Hematopoietic multipotent progenitor cell treated with erythropoietin and hydrocortisone succinate and interleukin-3 and kit ligand, for 4 days (in vitro differentiated cells): Measurements from ENCODE around the gene ISG15.

ENCODE experiments used
- DNase-seq: peaks from one replicate; pipeline ENCODE4 v3.0.0-alpha.2; 2015

Gene ISG15

DNA sequence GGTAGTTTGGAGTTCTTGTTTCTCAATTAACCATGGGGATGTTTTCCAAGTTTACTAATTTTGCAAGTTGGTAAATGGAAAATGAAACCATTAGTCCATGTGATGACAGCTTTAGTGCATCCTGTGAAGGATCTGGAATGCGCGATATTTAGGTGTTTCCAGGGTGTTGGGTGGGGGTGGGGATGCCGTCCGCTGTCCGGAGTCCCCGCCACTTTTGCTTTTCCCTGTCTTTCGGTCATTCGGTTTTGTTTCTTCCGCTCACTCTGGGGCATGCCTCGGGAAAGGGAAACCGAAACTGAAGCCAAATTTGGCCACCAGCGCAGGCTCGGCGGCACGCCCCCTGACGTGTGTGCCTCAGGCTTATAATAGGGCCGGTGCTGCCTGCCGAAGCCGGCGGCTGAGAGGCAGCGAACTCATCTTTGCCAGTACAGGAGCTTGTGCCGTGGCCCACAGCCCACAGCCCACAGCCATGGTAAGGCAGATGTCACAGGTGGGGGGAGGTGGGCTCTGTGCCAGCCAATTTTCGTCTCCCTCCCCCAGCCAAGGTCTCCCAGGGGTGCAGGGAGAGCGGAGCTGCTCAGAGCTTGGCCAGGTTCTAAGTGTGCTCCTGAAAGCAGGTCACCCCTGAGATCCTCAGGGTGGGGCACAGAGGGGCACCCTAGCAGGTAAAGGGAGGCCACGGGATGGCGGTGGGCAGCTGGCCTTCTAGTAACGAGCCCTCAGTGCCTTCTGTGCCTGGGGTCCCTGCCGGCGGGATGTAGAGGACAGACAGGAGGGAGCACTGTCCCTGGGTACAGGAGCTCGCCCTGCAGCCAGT is at the start of gene ISG15:
Gene ISG15, plus strand, starts transcription at position 393 of the 817 bp plus-strand sequence. Its CDS starts 77 bp downstream, at position 470.
- peak; percentile 94 for DNase-seq

DNA sequence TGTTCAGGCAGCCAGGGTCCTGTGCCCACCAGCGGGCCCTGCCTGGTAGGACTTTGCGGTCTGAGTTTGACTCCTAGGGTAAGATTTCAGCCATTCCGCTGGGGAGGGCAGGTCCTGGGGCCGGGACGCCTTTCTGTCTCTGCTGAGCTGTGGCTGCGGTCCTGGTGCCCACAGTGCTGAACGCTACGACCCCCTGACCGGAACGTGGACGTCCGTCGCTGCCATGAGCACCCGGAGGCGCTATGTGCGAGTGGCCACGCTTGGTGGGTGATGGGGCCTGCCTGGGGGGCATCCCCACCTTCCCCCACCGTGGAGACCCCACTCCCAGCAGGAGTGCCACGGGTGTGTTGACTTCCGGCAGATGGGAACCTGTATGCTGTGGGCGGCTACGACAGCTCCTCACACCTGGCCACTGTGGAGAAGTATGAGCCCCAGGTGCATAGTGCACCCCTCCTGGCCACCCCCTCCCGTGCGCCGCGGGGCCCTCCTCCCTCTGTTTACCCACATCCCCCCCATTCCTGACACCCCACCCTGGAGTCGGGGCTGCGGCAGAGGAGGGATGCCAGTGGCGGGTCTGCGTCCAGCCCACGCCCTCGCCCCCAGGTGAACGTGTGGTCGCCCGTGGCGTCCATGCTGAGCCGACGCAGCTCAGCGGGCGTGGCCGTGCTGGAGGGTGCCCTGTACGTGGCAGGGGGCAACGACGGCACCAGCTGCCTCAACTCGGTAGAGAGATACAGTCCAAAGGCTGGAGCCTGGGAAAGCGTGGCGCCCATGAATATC is 49.4 kb upstream of the ISG15 start:
- DNase-seq, result no peak

DNA sequence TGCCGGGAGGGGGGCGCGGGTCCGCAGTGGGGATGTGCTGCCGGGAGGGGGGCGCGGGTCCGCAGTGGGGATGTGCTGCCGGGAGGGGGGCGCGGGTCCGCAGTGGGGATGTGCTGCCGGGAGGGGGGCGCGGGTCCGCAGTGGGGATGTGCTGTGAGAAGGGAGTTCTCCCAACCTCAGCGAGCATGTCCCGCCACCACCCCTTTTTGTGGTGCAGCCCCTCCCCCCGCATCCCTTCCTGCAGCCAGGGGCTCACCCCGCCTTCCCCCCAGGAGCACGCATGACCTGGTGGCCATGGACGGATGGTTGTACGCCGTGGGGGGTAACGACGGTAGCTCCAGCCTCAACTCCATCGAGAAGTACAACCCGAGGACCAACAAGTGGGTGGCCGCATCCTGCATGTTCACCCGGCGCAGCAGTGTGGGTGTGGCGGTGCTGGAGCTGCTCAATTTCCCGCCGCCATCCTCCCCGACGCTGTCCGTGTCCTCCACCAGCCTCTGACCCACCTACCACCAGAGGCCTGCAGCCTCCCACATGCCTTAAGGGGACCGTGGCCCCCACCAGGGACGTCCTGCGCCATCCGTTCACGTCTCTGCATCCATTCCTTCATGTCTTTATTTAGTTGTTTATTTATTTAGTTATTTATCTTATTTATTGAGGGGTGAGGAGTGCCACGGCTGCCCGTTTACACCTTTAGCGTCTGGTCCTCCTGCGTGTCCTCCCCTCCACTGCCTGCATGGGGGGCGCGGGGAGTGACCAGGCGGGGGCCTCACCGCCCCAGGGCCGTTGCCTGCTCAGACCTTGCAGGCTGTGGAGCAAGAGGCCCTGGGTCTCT is 48.4 kb upstream of the ISG15 start:
- DNase-seq, result no peak

DNA sequence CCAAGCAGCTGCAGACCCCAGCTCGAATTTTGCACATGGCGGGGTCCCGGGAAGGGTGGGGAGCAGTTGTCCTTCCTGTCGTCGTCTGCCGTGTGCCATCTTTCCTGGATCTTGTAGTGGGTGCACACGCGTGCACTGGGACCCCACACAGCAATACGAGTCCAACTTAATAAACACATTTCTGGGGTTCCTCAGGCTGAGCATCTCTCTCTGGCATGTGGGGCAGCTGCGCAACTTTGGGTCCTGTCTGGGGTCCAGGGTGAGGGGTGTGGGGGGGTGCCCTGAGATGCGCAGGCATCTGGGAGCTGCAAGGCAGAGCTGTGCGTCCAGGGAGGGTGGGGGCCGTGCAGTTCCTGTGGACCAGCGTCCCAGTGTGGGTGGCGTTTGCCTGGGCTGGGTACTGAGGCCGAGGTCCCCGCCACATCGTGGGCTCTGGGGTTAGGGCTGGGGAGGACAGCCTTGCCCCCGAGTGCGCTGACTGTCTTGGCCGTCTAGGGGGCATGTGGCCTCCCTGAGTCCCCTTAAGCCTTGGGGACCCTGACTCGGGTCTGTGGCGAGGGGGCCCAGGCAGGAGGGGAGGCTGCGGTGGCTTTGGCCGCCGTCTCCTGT is 47.7 kb upstream of the ISG15 start:
- DNase-seq, result no peak

DNA sequence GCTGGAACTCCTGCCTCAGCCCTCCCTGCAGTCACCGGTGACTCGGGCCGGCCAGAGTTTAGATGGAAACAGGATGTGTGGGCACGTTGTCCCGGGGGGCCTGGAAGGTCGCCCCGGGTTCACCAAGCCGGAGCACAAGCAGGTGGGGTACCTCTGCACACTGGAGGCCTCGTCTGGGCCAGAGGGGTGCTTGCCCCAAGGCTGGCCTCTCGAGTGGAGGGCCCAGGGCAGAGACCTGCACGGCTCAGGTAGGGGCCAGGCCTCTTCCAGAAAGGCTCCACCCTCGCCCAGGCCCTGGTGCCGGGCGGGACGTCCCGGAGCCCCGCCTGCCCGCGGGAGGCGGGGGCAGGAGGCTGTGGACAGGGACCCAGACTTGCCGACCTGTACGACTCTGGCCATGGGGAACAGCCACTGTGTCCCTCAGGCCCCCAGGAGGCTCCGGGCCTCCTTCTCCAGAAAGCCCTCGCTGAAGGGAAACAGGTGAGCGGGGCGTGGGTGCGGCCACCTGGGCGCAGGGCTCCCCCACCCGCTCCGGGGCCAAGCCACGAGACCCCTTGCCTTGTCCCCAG is 47.1 kb upstream of the ISG15 start, which contains the start of gene PLEKHN1:
Gene PLEKHN1, plus strand, starts transcription at position 348 of the 569 bp plus-strand sequence. Its CDS starts 50 bp downstream, at position 398.
- no peak for DNase-seq

DNA sequence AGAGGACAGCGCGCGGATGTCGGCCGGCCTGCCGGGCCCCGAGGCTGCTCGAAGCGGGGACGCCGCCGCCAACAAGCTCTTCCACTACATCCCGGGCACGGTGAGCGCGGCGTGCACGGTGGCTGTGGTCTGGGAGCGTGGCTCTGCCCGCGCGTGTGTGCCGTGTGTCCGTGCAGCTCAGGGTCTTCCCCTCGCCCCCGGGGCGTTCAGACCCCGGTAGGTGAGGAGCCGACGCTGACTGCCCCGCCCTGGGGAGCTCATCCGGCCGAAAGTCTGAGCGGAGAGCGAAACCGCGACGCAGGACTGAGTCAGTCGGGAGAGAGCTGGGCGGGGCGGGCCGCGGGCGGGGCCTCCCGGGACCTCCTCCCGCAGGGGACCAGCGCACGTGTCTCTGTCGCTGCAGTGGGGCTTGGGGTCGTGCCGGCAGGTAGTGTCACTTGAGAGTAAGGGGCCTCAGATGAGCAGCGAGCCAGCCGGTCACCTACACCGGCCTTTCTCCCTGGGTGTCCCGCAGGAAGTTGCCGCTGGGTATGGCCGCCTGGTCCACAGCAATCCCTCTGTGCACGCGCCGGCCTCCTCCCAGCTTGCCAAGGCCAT is 46.5 kb upstream of the ISG15 start:
- DNase-seq, result peak; percentile 75

DNA sequence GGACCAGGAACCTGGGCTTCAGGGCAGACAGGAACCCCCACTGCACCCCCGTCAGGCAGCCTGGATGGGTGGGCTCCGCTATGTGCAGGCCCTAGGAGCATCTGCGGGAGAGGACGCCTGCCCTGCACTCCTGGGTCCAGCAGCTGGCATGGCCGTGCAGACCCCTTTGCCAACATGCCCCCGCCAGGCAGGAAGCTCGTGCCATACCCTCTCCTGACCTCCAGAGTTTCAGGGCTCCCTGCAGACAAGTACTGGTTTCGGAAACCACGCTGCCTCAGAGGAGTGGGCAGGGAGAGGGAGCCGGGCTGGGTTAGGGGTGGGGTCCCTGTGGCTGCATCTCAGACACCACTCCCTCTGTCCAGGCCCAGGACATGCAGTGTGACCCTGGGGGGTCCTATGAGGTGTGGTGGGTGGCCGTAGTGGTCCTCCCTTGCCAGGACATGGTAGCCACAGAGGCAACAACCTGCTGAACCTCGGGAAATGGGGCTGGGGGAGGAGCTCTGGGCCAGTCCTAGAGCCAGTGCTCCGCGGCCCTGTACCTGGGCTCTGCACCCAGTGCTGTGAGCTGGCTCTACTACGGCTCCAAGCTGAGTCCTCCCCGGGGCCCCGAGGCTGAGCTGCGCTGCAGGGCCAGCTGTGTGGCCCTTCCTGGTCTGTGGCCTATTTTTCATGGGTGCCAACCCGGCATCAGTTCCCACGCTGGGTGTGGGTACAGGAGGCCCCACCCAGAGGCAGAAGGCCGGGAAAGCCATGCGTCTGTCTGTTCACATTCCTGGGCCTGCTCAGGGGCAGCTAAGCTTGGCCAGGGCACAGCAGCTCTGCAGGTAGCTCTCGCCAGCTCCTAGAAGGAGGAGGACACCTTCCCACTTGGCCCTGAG is 45.6 kb upstream of the ISG15 start:
- DNase-seq, result no peak

DNA sequence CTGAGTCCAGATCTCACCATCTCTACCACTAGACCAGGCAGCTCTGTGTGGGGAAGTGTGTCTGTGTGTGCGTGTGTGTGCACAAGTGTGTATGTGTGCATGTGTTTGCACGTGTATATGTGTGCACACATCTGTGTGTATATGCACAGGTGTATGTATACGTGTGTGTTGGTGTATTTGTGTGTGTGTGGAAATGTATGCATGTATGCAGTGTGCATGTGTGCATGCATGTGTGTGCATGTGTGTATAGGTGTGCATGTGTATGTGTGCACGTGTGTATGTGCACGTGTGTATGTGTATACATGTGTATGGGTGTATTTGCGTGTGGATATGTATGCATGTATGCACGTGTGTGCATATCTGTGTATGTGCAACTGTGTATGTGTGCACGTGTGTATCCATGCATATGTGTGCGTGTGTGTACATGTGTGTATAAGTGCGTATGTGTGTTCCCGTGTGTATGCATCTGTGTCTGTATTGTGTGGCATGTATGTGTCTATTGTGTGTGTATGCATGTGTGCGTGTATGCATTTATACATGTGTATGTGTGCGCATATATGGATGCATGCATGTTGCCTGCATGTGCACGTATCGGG is 43.9 kb upstream of the ISG15 start:
- no peak for DNase-seq

DNA sequence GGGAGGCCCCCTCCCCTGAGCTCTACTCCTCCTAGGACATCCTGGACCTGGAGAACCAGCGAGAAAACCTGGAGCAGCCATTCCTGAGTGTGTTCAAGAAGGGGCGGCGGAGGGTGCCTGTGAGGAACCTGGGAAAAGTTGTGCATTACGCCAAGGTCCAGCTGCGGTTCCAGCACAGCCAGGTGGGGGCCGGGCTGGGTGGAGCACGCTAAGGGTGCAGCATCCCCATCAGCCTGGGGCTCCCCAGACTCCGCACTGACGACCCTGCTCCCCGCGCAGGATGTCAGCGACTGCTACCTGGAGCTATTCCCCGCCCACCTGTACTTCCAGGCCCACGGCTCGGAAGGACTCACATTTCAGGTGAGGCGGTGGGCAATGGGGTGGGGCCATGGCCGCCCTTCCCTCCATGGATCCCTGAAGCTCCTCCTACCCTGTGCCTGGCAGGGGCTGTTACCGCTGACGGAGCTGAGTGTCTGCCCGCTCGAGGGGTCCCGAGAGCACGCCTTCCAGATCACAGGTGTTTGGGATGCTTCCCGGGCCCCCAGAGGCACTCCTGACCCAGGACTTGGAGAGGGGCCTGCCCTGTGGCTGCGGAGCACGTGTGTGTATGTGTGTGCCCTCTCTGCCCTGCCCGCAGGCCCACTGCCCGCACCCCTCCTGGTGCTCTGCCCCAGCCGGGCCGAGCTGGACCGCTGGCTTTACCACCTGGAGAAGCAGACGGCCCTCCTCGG is 42.9 kb upstream of the ISG15 start:
- no peak for DNase-seq

DNA sequence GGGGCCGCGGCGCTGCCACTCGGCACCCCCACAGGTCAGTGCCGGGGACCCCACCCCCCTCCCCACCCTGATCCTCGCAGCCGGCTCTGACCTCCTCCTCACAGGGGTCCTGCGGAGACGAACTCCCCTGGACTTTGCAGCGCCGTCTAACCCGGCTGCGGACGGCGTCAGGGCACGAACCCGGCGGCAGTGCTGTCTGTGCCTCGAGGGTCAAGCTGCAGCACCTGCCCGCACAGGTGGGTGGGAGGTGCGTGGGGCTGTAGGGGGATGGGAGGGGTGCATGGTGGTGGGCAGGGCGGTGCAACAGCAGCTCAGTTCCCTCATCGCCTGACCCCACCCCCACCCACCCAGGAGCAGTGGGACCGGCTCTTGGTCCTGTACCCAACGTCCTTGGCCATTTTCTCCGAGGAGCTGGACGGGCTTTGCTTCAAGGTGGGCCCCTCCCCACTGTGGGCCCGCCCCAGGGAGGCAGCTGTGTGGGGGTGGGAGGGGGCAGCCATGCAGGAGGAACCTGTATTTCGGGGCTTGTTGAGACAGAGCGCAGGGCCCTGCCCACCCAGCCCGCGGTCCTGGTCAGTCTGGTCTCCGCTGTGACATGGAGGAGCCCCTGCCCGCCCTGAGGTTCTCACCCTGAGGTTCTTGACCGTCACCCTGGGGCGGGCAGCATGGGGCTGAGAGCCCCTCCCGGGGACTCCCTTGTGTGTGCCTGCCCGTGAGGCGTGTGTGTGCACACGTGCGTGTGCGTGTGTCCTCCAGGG is 42.1 kb upstream of the ISG15 start:
- DNase-seq, result no peak

DNA sequence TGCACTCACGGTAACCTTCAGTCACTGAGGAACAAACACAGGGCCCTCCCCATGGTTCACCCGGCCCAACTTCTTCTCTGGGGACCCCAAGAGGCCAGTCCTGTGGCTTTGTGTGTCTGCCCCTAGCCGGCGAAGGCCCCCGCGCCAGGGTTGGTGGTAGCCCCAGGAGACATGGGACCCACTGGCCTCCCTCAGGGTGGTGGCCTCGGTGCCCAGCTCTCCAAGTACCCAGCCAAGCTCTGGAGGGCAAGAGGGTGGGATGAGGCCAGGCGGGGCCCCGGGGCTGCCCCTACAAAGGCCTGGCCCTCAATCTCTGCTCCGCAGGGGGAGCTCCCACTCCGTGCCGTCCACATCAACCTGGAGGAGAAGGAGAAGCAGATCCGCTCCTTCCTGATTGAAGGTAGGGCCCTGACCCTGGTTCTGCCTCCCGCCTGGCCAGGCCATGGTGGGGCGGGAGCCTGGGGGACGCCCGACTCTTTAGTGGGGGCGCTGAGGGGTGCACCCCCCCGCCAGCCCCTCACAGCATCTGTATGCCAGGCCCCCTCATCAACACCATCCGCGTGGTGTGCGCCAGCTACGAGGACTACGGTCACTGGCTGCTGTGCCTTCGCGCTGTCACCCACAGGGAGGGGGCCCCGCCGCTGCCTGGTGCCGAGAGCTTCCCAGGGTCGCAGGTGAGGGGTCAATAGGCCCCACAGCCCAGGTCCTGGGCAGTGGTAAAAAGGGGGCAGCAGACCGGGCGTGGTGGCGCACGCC is 41.4 kb upstream of the ISG15 start:
- DNase-seq, result no peak

DNA sequence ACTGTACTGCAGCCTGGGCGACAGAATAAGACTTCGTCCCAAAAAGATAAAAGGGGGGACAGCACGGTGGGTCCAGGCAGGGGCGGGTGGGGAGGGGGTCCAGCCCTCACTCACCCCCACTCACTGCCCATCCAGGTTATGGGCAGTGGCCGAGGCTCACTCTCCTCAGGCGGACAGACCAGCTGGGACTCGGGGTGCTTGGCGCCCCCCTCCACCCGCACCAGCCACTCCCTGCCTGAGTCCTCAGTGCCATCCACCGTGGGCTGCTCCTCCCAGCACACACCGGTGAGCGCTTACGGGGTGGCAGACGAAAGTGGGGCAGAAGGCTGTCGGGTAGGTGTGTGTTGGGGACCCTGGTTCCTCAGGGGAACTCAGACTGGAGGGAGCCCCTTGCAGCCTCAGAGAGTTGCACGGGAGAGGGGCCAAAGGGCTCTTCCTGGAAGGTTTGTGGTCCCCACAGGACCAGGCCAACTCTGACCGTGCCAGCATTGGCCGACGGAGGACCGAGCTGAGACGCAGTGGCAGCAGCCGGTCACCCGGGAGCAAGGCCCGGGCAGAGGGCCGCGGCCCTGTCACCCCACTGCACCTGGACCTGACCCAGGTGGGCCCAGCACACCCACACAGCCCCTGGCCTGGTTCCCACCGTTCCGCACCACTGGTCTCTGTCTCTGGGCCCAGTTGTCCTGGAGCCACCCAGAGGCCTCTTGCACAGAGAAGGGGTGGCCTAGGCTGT is 40.4 kb upstream of the ISG15 start:
- DNase-seq, result no peak

DNA sequence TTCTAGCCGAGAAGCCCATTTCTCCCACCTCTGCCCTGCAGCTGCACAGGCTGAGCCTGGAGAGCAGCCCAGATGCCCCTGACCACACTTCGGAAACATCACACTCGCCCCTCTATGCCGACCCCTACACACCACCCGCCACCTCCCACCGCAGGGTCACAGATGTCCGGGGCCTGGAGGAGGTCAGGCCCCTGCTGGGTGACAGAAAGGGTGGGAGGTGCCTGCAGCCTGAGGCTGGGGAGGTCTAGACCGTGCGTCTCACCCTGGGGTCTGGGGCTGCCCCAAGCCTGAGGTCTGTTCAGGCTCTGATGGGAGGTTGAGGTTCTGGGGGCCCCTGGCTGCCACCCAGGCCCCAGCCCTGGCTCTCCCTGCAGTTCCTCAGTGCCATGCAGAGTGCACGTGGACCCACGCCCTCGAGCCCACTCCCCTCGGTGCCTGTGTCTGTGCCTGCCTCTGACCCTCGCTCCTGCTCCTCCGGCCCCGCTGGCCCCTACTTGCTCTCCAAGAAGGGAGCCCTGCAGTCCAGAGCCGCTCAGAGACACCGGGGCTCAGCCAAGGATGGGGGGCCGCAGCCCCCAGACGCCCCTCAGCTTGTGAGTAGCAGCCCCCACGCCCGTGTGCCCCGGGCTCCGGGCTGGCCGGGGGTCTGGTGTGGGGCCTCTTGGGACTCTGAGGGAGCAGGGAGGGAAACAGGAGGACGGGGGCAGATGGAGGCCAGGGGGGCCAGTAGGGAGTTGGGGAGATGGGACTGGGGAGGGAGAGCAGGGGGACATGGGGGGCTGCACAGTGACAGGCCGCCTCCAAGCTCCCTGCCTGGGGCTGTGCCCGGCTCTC is 39.6 kb upstream of the ISG15 start:
- DNase-seq, result no peak

DNA sequence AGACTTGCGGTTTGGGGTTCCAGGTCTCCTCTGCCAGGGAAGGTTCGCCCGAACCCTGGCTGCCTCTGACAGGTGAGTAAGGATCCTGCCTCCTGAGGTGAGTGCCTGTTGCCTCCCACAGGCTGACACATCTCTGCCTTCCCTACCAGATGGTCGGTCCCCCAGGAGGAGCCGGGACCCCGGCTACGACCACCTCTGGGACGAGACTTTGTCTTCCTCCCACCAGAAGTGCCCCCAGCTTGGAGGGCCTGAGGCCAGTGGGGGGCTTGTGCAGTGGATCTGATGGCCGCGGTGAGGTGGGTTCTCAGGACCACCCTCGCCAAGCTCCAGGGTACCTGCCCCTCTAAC is 39.0 kb upstream of the ISG15 start:
- DNase-seq, result no peak

DNA sequence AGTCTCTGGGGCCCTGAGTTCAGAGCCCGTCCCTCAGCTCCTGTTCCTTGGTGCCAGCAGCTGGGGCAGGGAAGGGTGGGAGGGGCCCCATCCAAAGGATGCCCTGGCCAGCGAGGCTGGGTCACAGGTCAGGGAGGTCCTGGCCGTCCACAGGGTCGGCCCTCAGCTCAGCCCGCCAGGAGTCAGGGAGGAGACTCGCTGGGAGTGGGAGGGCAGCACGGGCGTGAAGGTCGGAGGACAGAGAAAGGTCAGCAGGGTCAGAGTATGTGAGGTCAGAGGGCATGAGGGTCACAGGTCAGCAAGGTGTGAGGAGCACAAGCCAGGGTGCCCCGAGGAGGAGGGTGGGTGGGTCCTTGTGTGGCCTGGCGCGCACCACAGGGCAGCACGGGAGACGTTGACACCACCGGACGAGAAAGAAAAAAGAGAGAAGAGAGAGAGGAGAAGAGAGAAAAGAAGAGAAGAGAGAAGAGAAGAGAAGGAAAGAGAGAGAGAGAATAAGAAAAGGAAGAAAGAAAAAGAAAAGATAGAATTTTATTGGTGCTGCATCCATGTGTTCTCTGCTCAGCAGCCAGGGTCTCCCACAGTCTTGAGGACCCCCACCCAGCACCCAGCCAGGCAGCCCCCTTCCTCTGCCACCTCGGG is 38.5 kb upstream of the ISG15 start:
- no peak for DNase-seq

DNA sequence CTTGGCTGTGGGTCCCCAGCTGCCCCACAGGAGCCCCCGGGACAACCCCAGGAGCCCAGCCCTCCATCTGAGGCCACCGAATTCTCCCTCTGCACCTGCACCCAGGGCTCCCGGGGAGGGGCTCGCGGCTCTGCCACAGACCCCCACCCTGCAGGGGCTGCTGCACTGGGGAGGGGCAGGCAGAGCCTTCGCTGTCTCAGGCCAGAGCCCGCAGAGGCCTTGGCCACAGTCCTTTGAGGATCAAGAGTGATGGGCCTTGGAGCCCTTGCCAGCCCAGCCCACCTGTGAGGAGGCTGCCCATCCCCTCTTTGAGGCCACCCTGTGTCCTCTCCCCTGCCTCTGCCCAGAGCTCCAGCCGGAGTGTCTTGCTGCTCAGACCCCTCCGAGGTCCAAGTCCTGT is 37.9 kb upstream of the ISG15 start:
- DNase-seq, result no peak
